H1 (cell line): ENCODE results near the gene MED28. TPM values are rescaled to one million over a fixed set of nuclear protein-coding genes. Genes with fewer than 3 reads are reported as not detected.

Experiments used
- CTCF ChIA-PET: fragments of 300-600 bp; sonication (Branson Sonifier 250); formaldehyde crosslinking; loops from one replicate; lab custom pipeline; 2021; ENCODE audit not compliant: partially characterized antibody; lab: Charles Lee
- POLR2A ChIA-PET: fragments of 300-600 bp; sonication (Branson Sonifier 250); formaldehyde crosslinking; loops from one replicate; lab custom pipeline; 2021; ENCODE audit warnings: inconsistent platforms; ENCODE audit not compliant: partially characterized antibody; lab: Charles Lee
- DNase-seq, 2 experiments: peaks; one replicate each; pipeline versions ENCODE4 v3.0.0 to v3.0.0-alpha.2; 2010 to 2022; ENCODE audit warnings: low spot score in 2 of 2, low read depth in 1 of 2, mixed read lengths in 1 of 2
- FAIRE-seq: peaks from 2 replicates; lab custom pipeline; 2011; peaks lifted over from hg19 to GRCh38; lab: Jason Lieb, UNC
- H2AFZ ChIP-seq: 2 replicates; pipeline ENCODE4 v1.8.1; 2012; ENCODE audit warnings: low read length, inconsistent platforms
- H2AK5ac ChIP-seq: 2 replicates; pipeline ENCODE4 v1.6.1; 2013; ENCODE audit warnings: low read depth, low read length
- H2BK120ac ChIP-seq: replicated peaks from 2 replicates; pipeline ENCODE3; 2013; ENCODE audit warnings: low read depth, low read length, inconsistent platforms
- H2BK12ac ChIP-seq: 2 replicates; pipeline ENCODE4 v1.6.1; 2013; ENCODE audit warnings: low read depth, low read length
- H2BK15ac ChIP-seq: 2 replicates; pipeline ENCODE4 v1.6.1; 2013; ENCODE audit warnings: low read length
- H2BK20ac ChIP-seq: 2 replicates; pipeline ENCODE4 v1.6.1; 2013; ENCODE audit warnings: low read length
- H2BK5ac ChIP-seq: 2 replicates; pipeline ENCODE4 v1.6.1; 2013; ENCODE audit warnings: low read depth, low read length
- H3K14ac ChIP-seq: 2 replicates; pipeline ENCODE4 v1.6.1; 2013; ENCODE audit warnings: inconsistent platforms; ENCODE audit not compliant: insufficient read length
- H3K18ac ChIP-seq: 2 replicates; pipeline ENCODE4 v1.6.1; 2013; ENCODE audit warnings: low read length; ENCODE audit errors: extremely low read depth
- H3K23ac ChIP-seq: 2 replicates; pipeline ENCODE4 v1.6.1; 2013; ENCODE audit warnings: inconsistent platforms; ENCODE audit not compliant: insufficient read length
- H3K23me2 ChIP-seq: 2 replicates; pipeline ENCODE4 v1.6.1; 2013; ENCODE audit warnings: low read depth, low read length
- H3K27ac ChIP-seq: 2 replicates; pipeline ENCODE4 v1.6.1; 2011; ENCODE audit warnings: low read depth, low read length, inconsistent platforms
- H3K27me3 ChIP-seq, 4 experiments: replicated peaks in 1 of 4; 1 replicate in 1 of 4; 2 replicates in 3 of 4; pipeline versions ENCODE4 v1.6.1 to v1.8.1; 2011 to 2013; ENCODE audit warnings: low read length in 3 of 4, mild to moderate bottlenecking in 3 of 4, inconsistent platforms in 2 of 4, mixed read lengths in 2 of 4, moderate library complexity in 1 of 4; ENCODE audit not compliant: control insufficient read depth in 3 of 4, insufficient read depth in 3 of 4; ENCODE audit errors: extremely low read depth in 1 of 4
- H3K36me3 ChIP-seq, 4 experiments: 2 replicates each; pipeline versions ENCODE4 v1.6.1 to v1.8.1; 2011 to 2013; ENCODE audit warnings: mild to moderate bottlenecking in 4 of 4, low read length in 3 of 4, moderate library complexity in 2 of 4, control low read depth in 1 of 4, inconsistent platforms in 1 of 4; ENCODE audit not compliant: insufficient read depth in 4 of 4, control insufficient read depth in 2 of 4
- H3K4ac ChIP-seq: replicated peaks from 2 replicates; pipeline ENCODE3; 2013; ENCODE audit warnings: low read length, low read depth, mixed read lengths, inconsistent platforms; ENCODE audit not compliant: insufficient read length
- H3K4me1 ChIP-seq, 4 experiments: replicated peaks in 1 of 4; 1 replicate in 1 of 4; 2 replicates in 3 of 4; pipeline versions ENCODE4 v1.6.1 to v1.8.1; 2011 to 2013; ENCODE audit warnings: low read length in 3 of 4, inconsistent platforms in 2 of 4, mixed read lengths in 1 of 4; ENCODE audit not compliant: insufficient read depth in 4 of 4, control insufficient read depth in 3 of 4
- H3K4me2 ChIP-seq, 2 experiments: 2 replicates each; pipeline versions ENCODE4 v1.6.1 to v1.8.1; 2011 to 2013; ENCODE audit warnings: low read depth in 2 of 2, low read length in 2 of 2, control low read depth in 1 of 2, inconsistent platforms in 1 of 2, mild to moderate bottlenecking in 1 of 2; ENCODE audit not compliant: insufficient read depth in 1 of 2
- H3K4me3 ChIP-seq, 4 experiments: fragments of 200-600, 300-600 bp in 1 of 4; sonication (generic), shearing (Covaris generic), sonication (Bioruptor Twin) in 1 of 4; 2 replicates each; pipeline versions ENCODE4 v1.5.1 to v1.8.1; 2011 to 2016; ENCODE audit warnings: low read length in 4 of 4, low read depth in 3 of 4, control low read depth in 2 of 4, inconsistent platforms in 2 of 4, mild to moderate bottlenecking in 2 of 4, mixed read lengths in 1 of 4, moderate library complexity in 1 of 4; ENCODE audit not compliant: insufficient read depth in 2 of 4; ENCODE audit errors: extremely low read depth in 1 of 4
- H3K56ac ChIP-seq: replicated peaks from 2 replicates; pipeline ENCODE3; 2013; ENCODE audit warnings: low read depth, mild to moderate bottlenecking, mixed read lengths, low read length, inconsistent platforms; ENCODE audit not compliant: insufficient read length
- H3K79me1 ChIP-seq: 2 replicates; pipeline ENCODE4 v1.6.1; 2013; ENCODE audit warnings: low read depth, low read length, control low read depth
- H3K79me2 ChIP-seq, 2 experiments: 2 replicates each; pipeline versions ENCODE4 v1.6.1 to v1.8.1; 2012 to 2013; ENCODE audit warnings: low read length in 2 of 2, mild to moderate bottlenecking in 2 of 2, inconsistent platforms in 1 of 2; ENCODE audit not compliant: insufficient read depth in 2 of 2, control insufficient read depth in 1 of 2
- H3K9ac ChIP-seq, 4 experiments: replicated peaks in 1 of 4; 1 replicate in 1 of 4; 2 replicates in 3 of 4; pipeline versions ENCODE4 v1.6.1 to v1.8.1; 2011 to 2013; ENCODE audit warnings: low read depth in 3 of 4, low read length in 3 of 4, control low read depth in 2 of 4, mild to moderate bottlenecking in 2 of 4, moderate library complexity in 2 of 4, inconsistent platforms in 1 of 4; ENCODE audit errors: extremely low read depth in 1 of 4
- H3K9me3 ChIP-seq, 2 experiments: 2 replicates each; pipeline versions ENCODE4 v1.6.1 to v1.8.1; 2012 to 2013; ENCODE audit warnings: mild to moderate bottlenecking in 2 of 2, moderate library complexity in 2 of 2, control low read depth in 1 of 2, inconsistent platforms in 1 of 2, low read depth in 1 of 2, low read length in 1 of 2, mixed read lengths in 1 of 2; ENCODE audit not compliant: insufficient read depth in 2 of 2
- H4K20me1 ChIP-seq, 2 experiments: replicated peaks in 1 of 2; 2 replicates each; pipeline versions ENCODE3 to v1.8.1; 2011 to 2013; ENCODE audit warnings: inconsistent platforms in 2 of 2, low read length in 2 of 2, mild to moderate bottlenecking in 1 of 2; ENCODE audit not compliant: insufficient read depth in 2 of 2, control insufficient read depth in 1 of 2
- H4K5ac ChIP-seq: 2 replicates; pipeline ENCODE4 v1.6.1; 2013; ENCODE audit warnings: low read length, low read depth, mixed read lengths, inconsistent platforms; ENCODE audit not compliant: insufficient read length
- H4K8ac ChIP-seq: 2 replicates; pipeline ENCODE4 v1.8.0; 2013; ENCODE audit warnings: mild to moderate bottlenecking, moderate library complexity, low read length, inconsistent platforms; ENCODE audit not compliant: insufficient read depth; ENCODE audit errors: extremely low read depth
- H4K91ac ChIP-seq: replicated peaks from 2 replicates; pipeline ENCODE3; 2013; ENCODE audit warnings: low read length, mixed read lengths, inconsistent platforms; ENCODE audit not compliant: insufficient read length
- CBX8 ChIP-seq: fragments of 300-800, 300-1000 bp; sonication (generic); IDR thresholded peaks from 2 replicates; pipeline ENCODE4 v1.7.1; 2016; ENCODE audit warnings: low read depth, low read length, borderline replicate concordance
- EZH2 ChIP-seq: fragments of 200-600 bp; sonication (generic); IDR thresholded peaks from 2 replicates; pipeline ENCODE4 v1.7.1; 2012; ENCODE audit warnings: low read depth, mild to moderate bottlenecking, moderate library complexity, low read length, inconsistent platforms; ENCODE audit not compliant: severe bottlenecking
- HDAC2 ChIP-seq, 2 experiments: fragments of 300-600 bp in 1 of 2; sonication (generic) in 1 of 2; IDR thresholded peaks; 2 replicates each; pipeline ENCODE4 v1.6.1; 2011 to 2012; ENCODE audit warnings: low read depth in 2 of 2, low read length in 2 of 2, mild to moderate bottlenecking in 2 of 2, moderate library complexity in 2 of 2, borderline replicate concordance in 1 of 2, inconsistent platforms in 1 of 2
- HDAC6 ChIP-seq: IDR thresholded peaks from one replicate; pipeline ENCODE4 v1.7.1; 2012; ENCODE audit warnings: low read depth, mild to moderate bottlenecking, inconsistent platforms, low read length, moderate library complexity
- WGBS, 2 experiments: shearing (Covaris generic) in 1 of 2; methylation state at CpG; one replicate each; pipeline versions ENCODE4 v1.1.6 to v1.1.7; 2013 to 2015; ENCODE audit warnings: low lambda C conversion rate in 2 of 2, mixed read lengths in 2 of 2, inconsistent platforms in 1 of 2, low coverage in 1 of 2, missing lambda C conversion rate in 1 of 2; ENCODE audit not compliant: insufficient replicate concordance in 2 of 2, insufficient coverage in 1 of 2, insufficient read length in 1 of 2; ENCODE audit errors: extremely low coverage in 1 of 2, missing lambda C conversion rate in 1 of 2; 5-methylcytosine and 5-hydroxymethylcytosine counted together
- long read RNA-seq, 2 experiments: library from RNA in 1 of 2; library from capped mRNA in 1 of 2; stranded (forward); transcript quantifications; one replicate each; pipeline ENCODE4 v2.0.0, GENCODE V29; 2021; ENCODE audit warnings: inconsistent platforms in 1 of 2
- polyA minus RNA-seq, 3 experiments: library from RNA; depleted of rRNA, polyadenylated mRNA; stranded (reverse); fragments of >200 nt; gene quantifications; 1 replicate in 2 of 3; 2 replicates in 1 of 3; pipeline ENCODE4 v1.2.3, GENCODE V29; 2011
- polyA plus RNA-seq, 7 experiments: library from polyadenylated mRNA; depleted of rRNA in 3 of 7; stranded (reverse) in 5 of 7; unstranded in 2 of 7; fragments of >200 nt in 5 of 7; fragments of 200-250 nt in 2 of 7; gene quantifications; 1 replicate in 5 of 7; 2 replicates in 1 of 7; 4 replicates in 1 of 7; pipeline versions ENCODE4 v1.2.1 to v1.2.3, GENCODE V29; 2011 to 2013; ENCODE audit warnings: missing spikeins in 2 of 7, mixed read lengths in 2 of 7
- total RNA-seq: library from RNA; stranded (reverse); fragmentation: NEBNext Ultra II Directional; extraction: Animal tissue kit (Norgen Biotek cat#: 25700); gene quantifications from 2 replicates; pipeline ENCODE4 v1.2.1, GENCODE V29; 2021
- TF ChIP-seq, protein P1 (sequence below): IDR thresholded peaks from 2 replicates; pipeline ENCODE4 v1.6.1; 2012; ENCODE audit warnings: inconsistent platforms

The MED28 gene
- total RNA-seq (87.1 and 101 TPM in 2 replicates), polyA plus RNA-seq (2011; rRNA removed) (21.8 and 24.0 TPM in 2 replicates), polyA minus RNA-seq (2011; rRNA and poly(A)+ RNA removed) (28.5 and 30.8 TPM in 2 replicates)
- polyA plus RNA-seq (2011; cell fraction: cytosol; rRNA removed) = 22.4 TPM
- polyA plus RNA-seq (2011; cell fraction: nucleus; rRNA removed) = 48.4 TPM
- polyA plus RNA-seq (2012, experiment 1 of 2) = 59.6 to 119 TPM (median 90.3 TPM) in 4 replicates
- polyA plus RNA-seq (2012, experiment 2 of 2) = 7.7 TPM
- 22.3 TPM for polyA plus RNA-seq (2013, experiment 1 of 2)
- 22.8 TPM for polyA plus RNA-seq (2013, experiment 2 of 2)
- 105 TPM for polyA minus RNA-seq (2011; cell fraction: cytosol; rRNA and poly(A)+ RNA removed)
- polyA minus RNA-seq (2011; cell fraction: nucleus; rRNA and poly(A)+ RNA removed) = 58.2 TPM
- long read RNA-seq, experiment 1, full-length matches to known transcripts = 48 of 88 reads
- long read RNA-seq, experiment 1, partial matches to known transcripts = 13 of 88 reads
- long read RNA-seq, experiment 1, other reads (novel, unspliced or antisense) = 27 of 88 reads
- long read RNA-seq, experiment 2, full-length matches to known transcripts = 73 of 161 reads
- long read RNA-seq, experiment 2, partial matches to known transcripts = 1 of 161 reads
- long read RNA-seq, experiment 2, other reads (novel, unspliced or antisense) = 87 of 161 reads

- Histone ChIP-seq H3K4me1 (peaks cover 0 to 4% (median 0%) of the 10 kb centered on the region in 4 experiments; a peak in 1 of 7 replicates), H2BK12ac (peak within 1 kb of the TSS; percentile 63; the same call in 1 of the 2 replicates), H3K9ac (peak within 1 kb of the TSS; percentile 90 to 100 (median 96)), H3K9me3 (no peaks in the 10 kb centered on the region), H4K8ac (peak within 1 kb of the TSS; percentile 99), H2AK5ac (peak within 1 kb of the TSS; percentile 48; the same call in 1 of the 2 replicates), H2BK15ac (no peak within 1 kb of the TSS), H2AFZ (peak within 1 kb of the TSS; percentile 94), H2BK20ac (no peak within 1 kb of the TSS), H3K36me3 (peaks cover 4 to 22% (median 16%) of the 10 kb centered on the region in 4 experiments), H3K18ac (peak within 1 kb of the TSS; percentile 13; the same call in 1 of the 2 replicates), H3K23ac (no peak within 1 kb of the TSS), H3K56ac (peak within 1 kb of the TSS; percentile 86), H3K27me3 (no peaks in the 10 kb centered on the region), H3K27ac (peak within 1 kb of the TSS; percentile 95), H3K4ac (peak within 1 kb of the TSS; percentile 93), H2BK120ac (no peak within 1 kb of the TSS), H3K4me2 (peak within 1 kb of the TSS; percentile 79 to 81), H2BK5ac (peak within 1 kb of the TSS; percentile 88), H4K91ac (peak within 1 kb of the TSS; percentile 44), H3K79me2 (peaks cover 34 to 51% of the 10 kb centered on the region in 2 experiments), H4K20me1 (peaks cover 4 to 20% of the 10 kb centered on the region in 2 experiments), H3K14ac (no peak within 1 kb of the TSS), H4K5ac (peak within 1 kb of the TSS; percentile 70), H3K79me1 (peaks cover 20% of the 10 kb centered on the region), H3K23me2 (peaks cover 7% of the 10 kb centered on the region; the same call in 1 of the 2 replicates), H3K4me3 (peak within 1 kb of the TSS; percentile 81 to 100 (median 100))
- DNase-seq (peak; percentile 83 to 93), FAIRE-seq (peak; percentile 87)
- CTCF ChIA-PET = interaction anchor here (0.6 to 2.6 kb wide), 4 partner anchors 9 to 69 kb away, joined by 3 to 16 read pairs (median 4); no protein-coding TSS in a partner anchor
- WGBS, 2 experiments = 3% methylated on average over 45 of the region's 46 CpGs; no CpG with 5 or more reads in 1 of the 2 experiments
- POLR2A ChIA-PET = interaction anchor here (0.7 to 2.5 kb wide), 18 partner anchors 9 to 197 kb away, joined by 3 to 14 read pairs (median 4); partner anchors contain the start of genes DCAF16, FAM184B, LAP3 and QDPR
- TF ChIP-seq HDAC6 = no peak
- no peak for TF ChIP-seq CBX8
- peak; percentile 26 to 67; a peak in 1 of 4 replicates for TF ChIP-seq HDAC2 (IDR thresholded peaks at IDR 0.05; ENCODE audit: borderline replicate concordance in 1 of 2, low read depth in 2 of 2, low read length in 2 of 2)
- TF ChIP-seq, protein P1, sequence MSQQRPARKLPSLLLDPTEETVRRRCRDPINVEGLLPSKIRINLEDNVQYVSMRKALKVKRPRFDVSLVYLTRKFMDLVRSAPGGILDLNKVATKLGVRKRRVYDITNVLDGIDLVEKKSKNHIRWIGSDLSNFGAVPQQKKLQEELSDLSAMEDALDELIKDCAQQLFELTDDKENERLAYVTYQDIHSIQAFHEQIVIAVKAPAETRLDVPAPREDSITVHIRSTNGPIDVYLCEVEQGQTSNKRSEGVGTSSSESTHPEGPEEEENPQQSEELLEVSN = no peak
- no peak for TF ChIP-seq EZH2
Measured at GRCh38 chr4:17614416-17615299, at the start of gene MED28. TSS of gene MED28 (plus strand) at chr4:17614641. CDS start at chr4:17614655, 14 bp downstream.
